Measurements from ENCODE around the gene GREB1L.

GREB1L gene

GRCh38 chr18:21284540-21284939, 42.5 kb downstream of the GREB1L start:
- no peaks in the 10 kb centered on the region for H3K27me3 ChIP-seq (ENCODE audit: control insufficient read depth, insufficient read depth, low read length)
- H3K9me3 ChIP-seq (ENCODE audit: control insufficient read depth, insufficient read depth, low read length) = no peaks in the 10 kb centered on the region
- no peak overlapping the region for H3K27ac ChIP-seq (ENCODE audit: low read depth, low read length)
- no peaks in the 10 kb centered on the region for H3K36me3 ChIP-seq (ENCODE audit: control insufficient read depth, insufficient read depth, low read length)
- H3K4me3 ChIP-seq (ENCODE audit: low read depth, low read length) = no peak overlapping the region
- no peak overlapping the region for H3K9ac ChIP-seq (ENCODE audit: low read depth, low read length)
- H3K4me1 ChIP-seq (ENCODE audit: control insufficient read depth, insufficient read depth, low read length) = no peaks in the 10 kb centered on the region

- Histone ChIP-seq H3K9ac (ENCODE audit: low read depth, low read length) (no peak overlapping the region), H3K4me3 (ENCODE audit: low read depth, low read length) (no peak overlapping the region), H3K4me1 (ENCODE audit: control insufficient read depth, insufficient read depth, low read length) (no peaks in the 10 kb centered on the region)
These were observed 47.8 kb downstream of the GREB1L start for GRCh38 chr18:21289827-21290226.

GRCh38 chr18:21291106-21291505, 49.1 kb downstream of the GREB1L start:
- Histone ChIP-seq H3K4me3 (ENCODE audit: low read depth, low read length) (no peak overlapping the region), H3K27me3 (ENCODE audit: control insufficient read depth, insufficient read depth, low read length) (no peaks in the 10 kb centered on the region), H3K9me3 (ENCODE audit: control insufficient read depth, insufficient read depth, low read length) (no peaks in the 10 kb centered on the region), H3K9ac (ENCODE audit: low read depth, low read length) (no peak overlapping the region), H3K4me1 (ENCODE audit: control insufficient read depth, insufficient read depth, low read length) (peaks cover 5% of the 10 kb centered on the region; the same call in 1 of the 2 replicates), H3K36me3 (ENCODE audit: control insufficient read depth, insufficient read depth, low read length) (no peaks in the 10 kb centered on the region), H3K27ac (ENCODE audit: low read depth, low read length) (no peak overlapping the region)

More at GRCh38 chr18:21289827-21290226, 47.8 kb downstream of the GREB1L start:
- Histone ChIP-seq H3K36me3 (ENCODE audit: control insufficient read depth, insufficient read depth, low read length) (no peaks in the 10 kb centered on the region), H3K9me3 (ENCODE audit: control insufficient read depth, insufficient read depth, low read length) (no peaks in the 10 kb centered on the region), H3K27me3 (ENCODE audit: control insufficient read depth, insufficient read depth, low read length) (no peaks in the 10 kb centered on the region), H3K27ac (ENCODE audit: low read depth, low read length) (no peak overlapping the region)

- H3K9ac ChIP-seq (ENCODE audit: low read depth, low read length) = no peak overlapping the region
- no peak overlapping the region for H3K4me3 ChIP-seq (ENCODE audit: low read depth, low read length)
- H3K9me3 ChIP-seq (ENCODE audit: control insufficient read depth, insufficient read depth, low read length) = no peaks in the 10 kb centered on the region
These were observed 51.4 kb downstream of the GREB1L start for GRCh38 chr18:21293479-21293878.

GRCh38 chr18:21295101-21295500, 53.1 kb downstream of the GREB1L start:
- Histone ChIP-seq H3K9me3 (ENCODE audit: control insufficient read depth, insufficient read depth, low read length) (no peaks in the 10 kb centered on the region), H3K9ac (ENCODE audit: low read depth, low read length) (no peak overlapping the region), H3K4me3 (ENCODE audit: low read depth, low read length) (no peak overlapping the region), H3K36me3 (ENCODE audit: control insufficient read depth, insufficient read depth, low read length) (no peaks in the 10 kb centered on the region), H3K27ac (ENCODE audit: low read depth, low read length) (no peak overlapping the region), H3K27me3 (ENCODE audit: control insufficient read depth, insufficient read depth, low read length) (no peaks in the 10 kb centered on the region), H3K4me1 (ENCODE audit: control insufficient read depth, insufficient read depth, low read length) (peaks cover 12% of the 10 kb centered on the region)

More at GRCh38 chr18:21293479-21293878, 51.4 kb downstream of the GREB1L start:
- H3K4me1 ChIP-seq (ENCODE audit: control insufficient read depth, insufficient read depth, low read length) = peaks cover 10% of the 10 kb centered on the region
- H3K36me3 ChIP-seq (ENCODE audit: control insufficient read depth, insufficient read depth, low read length) = no peaks in the 10 kb centered on the region
- H3K27ac ChIP-seq (ENCODE audit: low read depth, low read length) = no peak overlapping the region
- no peaks in the 10 kb centered on the region for H3K27me3 ChIP-seq (ENCODE audit: control insufficient read depth, insufficient read depth, low read length)

GRCh38 chr18:21296045-21296444, 54.0 kb downstream of the GREB1L start:
- Histone ChIP-seq H3K27me3 (ENCODE audit: control insufficient read depth, insufficient read depth, low read length) (no peaks in the 10 kb centered on the region), H3K36me3 (ENCODE audit: control insufficient read depth, insufficient read depth, low read length) (no peaks in the 10 kb centered on the region), H3K27ac (ENCODE audit: low read depth, low read length) (no peak overlapping the region), H3K4me1 (ENCODE audit: control insufficient read depth, insufficient read depth, low read length) (peaks cover 22% of the 10 kb centered on the region), H3K9ac (ENCODE audit: low read depth, low read length) (no peak overlapping the region), H3K9me3 (ENCODE audit: control insufficient read depth, insufficient read depth, low read length) (no peaks in the 10 kb centered on the region), H3K4me3 (ENCODE audit: low read depth, low read length) (no peak overlapping the region)

GRCh38 chr18:21298351-21298750, 56.3 kb downstream of the GREB1L start:
- Histone ChIP-seq H3K27me3 (ENCODE audit: control insufficient read depth, insufficient read depth, low read length) (no peaks in the 10 kb centered on the region), H3K4me3 (ENCODE audit: low read depth, low read length) (no peak overlapping the region), H3K27ac (ENCODE audit: low read depth, low read length) (no peak overlapping the region), H3K9ac (ENCODE audit: low read depth, low read length) (no peak overlapping the region), H3K4me1 (ENCODE audit: control insufficient read depth, insufficient read depth, low read length) (peaks cover 32% of the 10 kb centered on the region), H3K9me3 (ENCODE audit: control insufficient read depth, insufficient read depth, low read length) (no peaks in the 10 kb centered on the region), H3K36me3 (ENCODE audit: control insufficient read depth, insufficient read depth, low read length) (no peaks in the 10 kb centered on the region)

- Histone ChIP-seq H3K27ac (ENCODE audit: low read depth, low read length) (peak overlapping the region; percentile 40), H3K36me3 (ENCODE audit: control insufficient read depth, insufficient read depth, low read length) (no peaks in the 10 kb centered on the region), H3K4me1 (ENCODE audit: control insufficient read depth, insufficient read depth, low read length) (peaks cover 35% of the 10 kb centered on the region), H3K4me3 (ENCODE audit: low read depth, low read length) (no peak overlapping the region), H3K27me3 (ENCODE audit: control insufficient read depth, insufficient read depth, low read length) (no peaks in the 10 kb centered on the region), H3K9ac (ENCODE audit: low read depth, low read length) (no peak overlapping the region), H3K9me3 (ENCODE audit: control insufficient read depth, insufficient read depth, low read length) (no peaks in the 10 kb centered on the region)
These were observed 58.2 kb downstream of the GREB1L start for GRCh38 chr18:21300035-21300907.

- Histone ChIP-seq H3K9ac (ENCODE audit: low read depth, low read length) (no peak overlapping the region), H3K4me3 (ENCODE audit: low read depth, low read length) (no peak overlapping the region), H3K27ac (ENCODE audit: low read depth, low read length) (peak overlapping the region; percentile 40), H3K9me3 (ENCODE audit: control insufficient read depth, insufficient read depth, low read length) (no peaks in the 10 kb centered on the region), H3K4me1 (ENCODE audit: control insufficient read depth, insufficient read depth, low read length) (peaks cover 32% of the 10 kb centered on the region), H3K36me3 (ENCODE audit: control insufficient read depth, insufficient read depth, low read length) (no peaks in the 10 kb centered on the region), H3K27me3 (ENCODE audit: control insufficient read depth, insufficient read depth, low read length) (no peaks in the 10 kb centered on the region)
These were observed 58.8 kb downstream of the GREB1L start for GRCh38 chr18:21300908-21301200.

- no peaks in the 10 kb centered on the region for H3K9me3 ChIP-seq (ENCODE audit: control insufficient read depth, insufficient read depth, low read length)
- peaks cover 27% of the 10 kb centered on the region for H3K4me1 ChIP-seq (ENCODE audit: control insufficient read depth, insufficient read depth, low read length)
- H3K4me3 ChIP-seq (ENCODE audit: low read depth, low read length) = no peak overlapping the region
- peak overlapping the region; percentile 22 for H3K27ac ChIP-seq (ENCODE audit: low read depth, low read length)
- no peaks in the 10 kb centered on the region for H3K27me3 ChIP-seq (ENCODE audit: control insufficient read depth, insufficient read depth, low read length)
- no peaks in the 10 kb centered on the region for H3K36me3 ChIP-seq (ENCODE audit: control insufficient read depth, insufficient read depth, low read length)
- H3K9ac ChIP-seq (ENCODE audit: low read depth, low read length) = no peak overlapping the region
These were observed 61.4 kb downstream of the GREB1L start for GRCh38 chr18:21303445-21303844.

- Histone ChIP-seq H3K27me3 (ENCODE audit: control insufficient read depth, insufficient read depth, low read length) (no peaks in the 10 kb centered on the region), H3K9me3 (ENCODE audit: control insufficient read depth, insufficient read depth, low read length) (no peaks in the 10 kb centered on the region), H3K4me3 (ENCODE audit: low read depth, low read length) (no peak overlapping the region), H3K9ac (ENCODE audit: low read depth, low read length) (no peak overlapping the region), H3K36me3 (ENCODE audit: control insufficient read depth, insufficient read depth, low read length) (no peaks in the 10 kb centered on the region), H3K27ac (ENCODE audit: low read depth, low read length) (peak overlapping the region; percentile 22), H3K4me1 (ENCODE audit: control insufficient read depth, insufficient read depth, low read length) (peaks cover 27% of the 10 kb centered on the region)
These were observed 61.9 kb downstream of the GREB1L start for GRCh38 chr18:21303895-21304294.
